ENCODE data around the gene IGSF10.
"Not testable (repeated sequence)": the region's sequence is repeated elsewhere in the genome, so short reads cannot be mapped to it uniquely, and the experiment has no call there.

IGSF10 gene

DNA sequence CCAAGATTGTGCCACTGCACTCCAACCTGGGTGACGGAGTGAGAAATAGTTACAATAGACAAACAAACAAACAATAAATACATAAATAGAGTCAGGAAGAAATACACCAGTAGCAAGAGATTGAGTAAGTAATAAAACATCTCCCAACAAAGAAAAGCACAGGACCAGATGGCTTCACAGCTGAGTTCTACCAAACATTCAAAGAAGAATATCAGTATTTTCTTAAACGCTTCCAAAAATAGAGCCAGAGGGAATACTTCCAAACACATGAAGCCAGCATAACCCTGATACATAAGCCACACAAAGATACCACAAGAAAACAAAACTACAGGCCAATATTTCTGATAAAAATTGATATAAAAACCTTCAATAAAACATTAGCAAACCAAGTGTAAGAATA, 30.7 kb upstream of the IGSF10 start:
- no peak overlapping the region for H3K4me3 ChIP-seq (ENCODE audit: low read length)
- TF ChIP-seq, protein P1, sequence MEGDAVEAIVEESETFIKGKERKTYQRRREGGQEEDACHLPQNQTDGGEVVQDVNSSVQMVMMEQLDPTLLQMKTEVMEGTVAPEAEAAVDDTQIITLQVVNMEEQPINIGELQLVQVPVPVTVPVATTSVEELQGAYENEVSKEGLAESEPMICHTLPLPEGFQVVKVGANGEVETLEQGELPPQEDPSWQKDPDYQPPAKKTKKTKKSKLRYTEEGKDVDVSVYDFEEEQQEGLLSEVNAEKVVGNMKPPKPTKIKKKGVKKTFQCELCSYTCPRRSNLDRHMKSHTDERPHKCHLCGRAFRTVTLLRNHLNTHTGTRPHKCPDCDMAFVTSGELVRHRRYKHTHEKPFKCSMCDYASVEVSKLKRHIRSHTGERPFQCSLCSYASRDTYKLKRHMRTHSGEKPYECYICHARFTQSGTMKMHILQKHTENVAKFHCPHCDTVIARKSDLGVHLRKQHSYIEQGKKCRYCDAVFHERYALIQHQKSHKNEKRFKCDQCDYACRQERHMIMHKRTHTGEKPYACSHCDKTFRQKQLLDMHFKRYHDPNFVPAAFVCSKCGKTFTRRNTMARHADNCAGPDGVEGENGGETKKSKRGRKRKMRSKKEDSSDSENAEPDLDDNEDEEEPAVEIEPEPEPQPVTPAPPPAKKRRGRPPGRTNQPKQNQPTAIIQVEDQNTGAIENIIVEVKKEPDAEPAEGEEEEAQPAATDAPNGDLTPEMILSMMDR (IDR thresholded peaks at IDR 0.05; ENCODE audit: insufficient read depth, low read depth, low read length, missing control alignments): no peak
- DNase-seq (ENCODE audit: low read depth): no peak

DNA sequence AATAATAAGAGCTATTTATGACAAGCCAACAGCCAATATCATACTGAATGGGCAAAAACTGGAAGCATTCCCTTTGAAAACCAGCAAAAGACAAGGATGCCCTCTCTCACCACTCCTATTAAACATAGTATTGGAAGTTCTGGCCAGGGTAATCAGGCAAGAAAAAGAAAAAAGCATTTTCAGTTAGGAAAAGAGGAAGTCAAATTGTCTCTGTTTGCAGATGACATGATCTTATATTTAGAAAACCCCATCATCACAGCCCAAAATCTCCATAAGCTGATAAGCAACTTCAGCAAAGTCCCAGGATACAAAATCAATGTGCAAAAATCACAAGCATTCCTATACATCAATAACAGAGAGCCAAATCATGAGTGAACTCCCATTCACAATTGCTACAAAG, 27.0 kb upstream of the IGSF10 start:
- not testable (repeated sequence) for DNase-seq (ENCODE audit: low read depth); H3K4me3 ChIP-seq (ENCODE audit: low read length)

DNA sequence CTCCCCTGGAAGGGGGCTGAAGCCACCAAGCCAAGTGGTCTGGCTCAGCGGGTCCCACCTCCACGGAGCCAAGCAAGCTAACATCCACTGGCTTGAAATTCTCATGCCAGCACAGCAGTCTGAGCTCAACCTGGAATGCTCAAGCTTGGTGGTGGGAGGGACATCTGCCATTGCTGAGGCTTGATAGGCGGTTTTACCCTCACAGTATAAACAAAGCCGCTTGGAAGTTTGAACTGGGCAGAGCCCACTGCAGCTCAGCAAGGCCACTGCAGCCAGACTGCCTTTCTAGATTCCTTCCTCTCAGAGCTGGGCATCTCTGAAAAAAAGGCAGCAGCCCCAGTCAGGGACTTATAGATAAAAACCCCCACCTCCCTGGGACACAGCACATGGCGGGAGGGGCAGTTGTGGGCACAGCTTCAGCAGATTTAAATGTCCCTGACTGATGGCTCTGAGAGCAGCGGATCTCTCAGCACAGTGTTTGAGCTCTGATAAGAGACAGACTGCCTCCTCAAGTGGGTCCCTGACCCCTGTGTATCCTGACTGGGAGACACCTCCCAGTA, 23.2 kb upstream of the IGSF10 start:
- no peak overlapping the region for H3K4me3 ChIP-seq (ENCODE audit: low read length)
- no peak for DNase-seq (ENCODE audit: low read depth)
- TF ChIP-seq, protein P1 (IDR thresholded peaks at IDR 0.05; ENCODE audit: insufficient read depth, low read depth, low read length, missing control alignments): no peak

DNA sequence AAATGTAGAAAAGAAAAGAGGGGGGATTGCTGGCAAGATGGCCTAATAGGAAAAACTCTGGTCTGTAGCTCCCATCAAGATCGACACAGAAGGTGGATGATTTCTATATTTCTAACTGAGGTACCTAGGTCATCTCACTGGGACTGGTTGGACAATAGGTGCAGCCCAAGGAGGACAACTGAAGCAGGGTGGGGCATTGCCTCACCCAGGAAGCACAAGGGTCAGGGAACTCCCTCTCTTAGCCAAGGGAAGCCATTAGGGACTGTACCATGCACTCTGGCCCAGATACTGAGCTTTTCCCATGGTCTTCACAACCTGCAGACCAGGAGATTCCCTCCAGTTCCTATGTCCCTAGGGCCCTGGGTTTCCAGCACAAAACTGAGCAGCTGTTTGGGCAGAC, 22.6 kb upstream of the IGSF10 start:
- no peak for DNase-seq (ENCODE audit: low read depth)
- no peak overlapping the region for H3K4me3 ChIP-seq (ENCODE audit: low read length)
- TF ChIP-seq, protein P1 (IDR thresholded peaks at IDR 0.05; ENCODE audit: insufficient read depth, low read depth, low read length, missing control alignments): no peak

DNA sequence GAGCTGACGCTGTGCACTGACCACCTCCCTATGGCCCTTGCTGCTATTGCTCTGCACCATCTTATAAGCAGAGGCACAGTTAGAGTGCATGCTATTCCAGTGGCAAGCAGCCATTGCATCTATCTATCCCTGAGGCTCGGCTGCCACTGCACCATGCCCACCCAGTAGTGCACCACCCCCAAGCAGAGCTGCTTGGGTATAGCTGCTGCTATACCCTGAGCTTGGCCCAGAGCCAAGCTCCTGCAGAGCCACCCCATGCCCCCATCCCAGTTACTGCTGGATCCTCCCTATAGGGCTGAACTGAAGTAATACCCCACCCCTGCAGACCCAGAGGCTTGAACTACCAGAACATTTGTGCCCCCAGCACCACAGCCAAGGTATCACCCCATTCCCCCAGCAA, 19.6 kb upstream of the IGSF10 start:
- TF ChIP-seq, protein P1 (IDR thresholded peaks at IDR 0.05; ENCODE audit: insufficient read depth, low read depth, low read length, missing control alignments): no peak
- no peak overlapping the region for H3K4me3 ChIP-seq (ENCODE audit: low read length)
- DNase-seq (ENCODE audit: low read depth): no peak

DNA sequence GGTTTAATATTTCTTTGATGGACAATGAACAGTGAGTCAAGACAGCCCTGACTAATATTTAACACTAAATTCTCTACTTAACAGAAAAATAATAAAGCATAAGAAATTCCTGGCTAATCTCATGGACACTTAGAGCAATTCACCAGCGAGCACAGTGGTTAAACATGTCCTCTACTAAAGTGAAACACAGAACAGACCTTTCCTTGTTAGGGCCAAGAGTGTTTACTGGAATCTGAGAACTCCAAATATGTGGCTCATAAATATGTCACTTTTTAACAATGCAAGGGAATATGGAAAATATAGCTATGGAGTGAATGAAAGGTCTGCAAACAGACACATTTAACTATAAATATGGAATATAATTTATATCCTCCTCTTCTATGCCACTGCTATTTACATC, 18.6 kb upstream of the IGSF10 start:
- H3K4me3 ChIP-seq (ENCODE audit: low read length): no peak overlapping the region
- DNase-seq (ENCODE audit: low read depth): no peak
- TF ChIP-seq, protein P1 (IDR thresholded peaks at IDR 0.05; ENCODE audit: insufficient read depth, low read depth, low read length, missing control alignments): no peak

DNA sequence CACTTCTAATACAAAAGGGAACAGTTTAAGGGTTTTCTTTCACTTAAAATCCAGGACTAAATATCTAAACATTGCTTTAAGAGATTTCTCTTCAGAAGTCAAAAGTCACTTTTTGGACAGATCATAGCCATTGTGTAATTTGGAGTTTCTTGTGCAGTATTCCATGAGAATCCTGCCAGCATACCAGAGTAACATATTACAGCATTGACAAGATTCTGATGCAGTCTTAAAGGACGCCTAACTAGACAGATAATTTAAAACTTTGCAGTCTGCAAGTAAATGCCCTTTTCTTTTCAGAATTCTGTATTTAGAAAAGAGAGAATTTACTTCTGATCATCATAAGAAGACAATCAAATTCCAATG, 17.5 kb upstream of the IGSF10 start:
- DNase-seq (ENCODE audit: low read depth): no peak
- TF ChIP-seq, protein P1 (IDR thresholded peaks at IDR 0.05; ENCODE audit: insufficient read depth, low read depth, low read length, missing control alignments): no peak
- no peak overlapping the region for H3K4me3 ChIP-seq (ENCODE audit: low read length)

Data from epithelial cell of esophagus (primary cell).